22Rv1 (cell line): Measurements from ENCODE around the gene OGG1.

Experiments
- ZFX ChIP-seq: fragments of 450-650 bp; IDR thresholded peaks from 2 replicates; pipeline ENCODE4 v1.6.1; 2017; ENCODE audit warnings: antibody characterized with exemption, borderline replicate concordance
- TF ChIP-seq, protein P1 (sequence below): fragments of 450-650 bp; IDR thresholded peaks from 2 replicates; pipeline ENCODE4 v1.5.1; 2017; ENCODE audit warnings: mild to moderate bottlenecking

DNA sequence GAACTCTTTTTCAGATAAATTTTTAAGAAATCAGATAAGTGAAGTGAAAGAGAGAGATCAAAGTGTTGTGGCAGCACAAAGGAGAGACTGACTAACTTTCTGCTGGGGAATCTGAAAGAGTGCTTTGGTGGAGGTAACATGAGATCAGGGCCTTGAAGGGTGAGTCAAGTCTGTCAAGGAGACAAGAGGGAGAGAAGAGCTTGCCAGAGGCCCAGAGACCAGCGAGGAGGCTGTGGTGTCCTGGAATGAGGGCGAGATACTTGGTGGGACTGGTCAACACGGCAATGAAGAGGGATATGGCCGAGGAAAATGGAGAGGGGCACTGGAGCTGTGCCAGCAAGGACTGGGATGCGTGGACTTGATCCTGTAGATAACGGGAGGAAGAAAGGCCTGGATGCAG is 38.0 kb downstream of the OGG1 start:
- TF ChIP-seq, protein P1, sequence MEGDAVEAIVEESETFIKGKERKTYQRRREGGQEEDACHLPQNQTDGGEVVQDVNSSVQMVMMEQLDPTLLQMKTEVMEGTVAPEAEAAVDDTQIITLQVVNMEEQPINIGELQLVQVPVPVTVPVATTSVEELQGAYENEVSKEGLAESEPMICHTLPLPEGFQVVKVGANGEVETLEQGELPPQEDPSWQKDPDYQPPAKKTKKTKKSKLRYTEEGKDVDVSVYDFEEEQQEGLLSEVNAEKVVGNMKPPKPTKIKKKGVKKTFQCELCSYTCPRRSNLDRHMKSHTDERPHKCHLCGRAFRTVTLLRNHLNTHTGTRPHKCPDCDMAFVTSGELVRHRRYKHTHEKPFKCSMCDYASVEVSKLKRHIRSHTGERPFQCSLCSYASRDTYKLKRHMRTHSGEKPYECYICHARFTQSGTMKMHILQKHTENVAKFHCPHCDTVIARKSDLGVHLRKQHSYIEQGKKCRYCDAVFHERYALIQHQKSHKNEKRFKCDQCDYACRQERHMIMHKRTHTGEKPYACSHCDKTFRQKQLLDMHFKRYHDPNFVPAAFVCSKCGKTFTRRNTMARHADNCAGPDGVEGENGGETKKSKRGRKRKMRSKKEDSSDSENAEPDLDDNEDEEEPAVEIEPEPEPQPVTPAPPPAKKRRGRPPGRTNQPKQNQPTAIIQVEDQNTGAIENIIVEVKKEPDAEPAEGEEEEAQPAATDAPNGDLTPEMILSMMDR, result no peak
- no peak for TF ChIP-seq ZFX
